Esophagus muscularis mucosa (tissue), 4 donors: ENCODE measurements around the gene CA12. TPM values are rescaled to one million over a fixed set of nuclear protein-coding genes. Genes with fewer than 3 reads are reported as not detected.
A peak's percentile ranks its signal among the peaks of the same experiment; 100 is the strongest.

Experiments
- DNase-seq: peaks from one replicate; pipeline ENCODE4 v3.0.0-alpha.2; 2017; ENCODE audit errors: extremely low spot score
- H3K27ac ChIP-seq, 4 donors: fragments of 200-600 bp; sonication (generic); replicated peaks in 1 of 4; 1 replicate in 3 of 4; 2 replicates in 1 of 4; pipeline ENCODE4 v1.5.1; 2016 to 2019; ENCODE audit warnings: mild to moderate bottlenecking in 1 of 4
- H3K27me3 ChIP-seq, 4 donors: fragments of 200-600 bp; sonication (generic); one replicate each; pipeline versions ENCODE4 v1.5.1 to v1.6.0; 2016 to 2019
- H3K36me3 ChIP-seq, 4 donors: fragments of 200-600 bp; sonication (generic); one replicate each; pipeline ENCODE4 v1.5.1; 2016 to 2019
- H3K4me1 ChIP-seq, 4 donors: fragments of 200-600 bp; sonication (generic); one replicate each; pipeline ENCODE4 v1.5.1; 2016 to 2019
- H3K4me3 ChIP-seq, 4 donors: fragments of 200-600 bp; sonication (generic); 1 replicate in 2 of 4; 2 replicates in 2 of 4; pipeline ENCODE4 v1.5.1; 2016 to 2019; ENCODE audit warnings: mild to moderate bottlenecking in 4 of 4, moderate library complexity in 1 of 4
- H3K9me3 ChIP-seq, 4 donors: fragments of 200-600 bp; sonication (generic); 1 replicate in 3 of 4; 2 replicates in 1 of 4; pipeline ENCODE4 v1.5.1; 2016 to 2019
- CTCF ChIP-seq, 3 experiments: fragments of 200-600 bp in 2 of 3; fragments of 450-650 bp in 1 of 3; sonication (generic) in 2 of 3; IDR thresholded peaks; one replicate each; pipeline ENCODE4 v1.5.1; 2017 to 2019; ENCODE audit warnings: antibody characterized with exemption in 3 of 3, mild to moderate bottlenecking in 2 of 3, moderate library complexity in 1 of 3
- EP300 ChIP-seq: sonication (generic); formaldehyde crosslinking; IDR thresholded peaks from one replicate; pipeline ENCODE4 v1.6.1; 2017; ENCODE audit warnings: antibody characterized with exemption
- POLR2A ChIP-seq: fragments of 450-650 bp; IDR thresholded peaks from one replicate; pipeline ENCODE4 v1.6.1; 2017; ENCODE audit warnings: antibody characterized with exemption, moderate library complexity, mild to moderate bottlenecking, low read depth
- POLR2AphosphoS5 ChIP-seq, 2 donors: sonication (generic); formaldehyde crosslinking; IDR thresholded peaks; one replicate each; pipeline ENCODE4 v1.6.1; 2017; ENCODE audit warnings: antibody characterized with exemption in 2 of 2
- WGBS: methylation state at CpG from one replicate; pipeline ENCODE4 v1.1.5; 2018; 5-methylcytosine and 5-hydroxymethylcytosine counted together
- intact Hi-C: fragments of 100-400 bp; cut with DNase I; formaldehyde crosslinking; loops from one replicate; pipeline ENCODE4 v1.15.1; 2023
- total RNA-seq, 4 donors: library from RNA; depleted of rRNA; stranded (reverse); fragments of >200 nt; gene quantifications; one replicate each; pipeline versions ENCODE4 v1.1.0 to v1.2.1, GENCODE V29; 2016

CA12 gene
- total RNA-seq, 4 donors from 2014 or later: 2.3 to 14.5 (median 6.0) TPM

DNA sequence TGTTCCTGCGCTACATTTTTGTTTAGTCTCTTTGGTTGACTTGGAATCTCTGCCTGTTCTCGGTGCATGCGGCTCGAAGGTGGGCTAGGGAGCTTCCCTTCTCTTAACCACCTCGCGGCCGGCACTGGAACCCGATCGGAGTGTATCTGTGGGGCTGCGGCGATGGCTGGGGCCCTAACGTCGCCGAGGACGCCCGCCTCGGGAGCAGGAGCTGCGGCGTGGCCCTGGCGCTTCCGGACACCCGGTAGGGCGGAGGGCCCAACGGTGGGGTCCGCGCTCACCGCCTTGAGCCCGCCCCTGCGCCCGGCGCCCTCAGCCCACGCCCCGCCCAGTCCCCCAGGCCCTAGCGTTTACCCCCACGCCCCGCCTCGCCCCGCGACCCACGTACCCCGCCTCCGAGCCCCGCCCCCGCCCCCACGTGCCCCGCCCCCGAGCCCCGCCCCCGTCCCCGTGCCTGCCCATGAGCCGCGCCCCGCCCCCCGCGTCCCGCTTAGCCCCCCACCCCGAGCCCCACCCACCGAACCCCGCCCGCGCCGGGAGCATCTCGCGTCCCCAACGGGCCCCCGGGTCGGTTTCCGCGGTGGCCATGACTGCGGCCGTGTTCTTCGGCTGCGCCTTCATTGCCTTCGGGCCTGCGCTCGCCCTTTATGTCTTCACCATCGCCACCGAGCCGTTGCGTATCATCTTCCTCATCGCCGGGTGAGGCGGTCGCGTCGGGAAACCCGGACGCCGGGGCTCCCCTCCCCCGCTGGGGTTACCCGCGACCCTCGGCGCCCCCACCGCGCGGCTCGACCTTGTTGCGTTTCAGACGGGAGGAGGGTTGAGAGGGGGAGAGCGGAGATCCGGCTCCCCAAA, 104.4 kb downstream of the CA12 start, which contains the start of gene APH1B:
Gene APH1B, plus strand, starts transcription at position 568 of the 855 bp plus-strand sequence. Its CDS starts 19 bp downstream, at position 587.
- Histone ChIP-seq H3K27me3 (no peaks in the 10 kb centered on the region), H3K36me3 (peaks cover 0 to 17% (median 6%) of the 10 kb centered on the region in 4 donors), H3K4me1 (peaks cover 5 to 20% (median 15%) of the 10 kb centered on the region in 4 donors), H3K4me3 (peak within 1 kb of the TSS; percentile 70 to 98 (median 94)), H3K9me3 (no peaks in the 10 kb centered on the region), H3K27ac (peak within 1 kb of the TSS; percentile 85 to 94 (median 92))
- TF ChIP-seq POLR2AphosphoS5 (IDR thresholded peaks at IDR 0.05): peak; percentile 32 to 75
- peak; percentile 25 for TF ChIP-seq POLR2A
- TF ChIP-seq EP300: no peak
- peak in 1 of 3 experiments; percentile 5 for TF ChIP-seq CTCF (IDR thresholded peaks at IDR 0.05)
- 2% methylated on average over 27 of the region's 102 CpGs for WGBS
- peak; percentile 97 for DNase-seq
- intact Hi-C loops: loop anchor here (5.0 to 10.0 kb wide), 2 partner anchors 85 to 122 kb away; partner anchors contain the start of gene RPS27L

GRCh38 chr15:63276342-63277037, 105.2 kb downstream of the CA12 start:
- Histone ChIP-seq H3K9me3 (no peaks in the 10 kb centered on the region), H3K27me3 (no peaks in the 10 kb centered on the region), H3K4me3 (peak overlapping the region; percentile 70 to 98 (median 94)), H3K4me1 (peaks cover 5 to 20% (median 15%) of the 10 kb centered on the region in 4 donors), H3K27ac (peak overlapping the region; percentile 85 to 94 (median 92)), H3K36me3 (peaks cover 0 to 17% (median 6%) of the 10 kb centered on the region in 4 donors)
- no peak for TF ChIP-seq POLR2AphosphoS5 (IDR thresholded peaks at IDR 0.05)
- TF ChIP-seq POLR2A: no peak
- TF ChIP-seq CTCF (IDR thresholded peaks at IDR 0.05): no peak
- no peak for TF ChIP-seq EP300
- WGBS: 17% methylated on average over 11 of the region's 11 CpGs
- DNase-seq: no peak
- intact Hi-C loops: loop anchor here (5.0 to 10.0 kb wide), 2 partner anchors 84 to 122 kb away; partner anchors contain the start of gene RPS27L

GRCh38 chr15:63274427-63274826, 107.2 kb downstream of the CA12 start:
- WGBS: 83% methylated on average over 3 of the region's 3 CpGs

More at GRCh38 chr15:63274427-63274826, 107.2 kb downstream of the CA12 start:
- TF ChIP-seq POLR2A: no peak
- no peak for TF ChIP-seq CTCF (IDR thresholded peaks at IDR 0.05)
- TF ChIP-seq POLR2AphosphoS5 (IDR thresholded peaks at IDR 0.05): no peak
- TF ChIP-seq EP300: no peak
- Histone ChIP-seq H3K4me1 (peaks cover 5 to 20% (median 15%) of the 10 kb centered on the region in 4 donors), H3K4me3 (no peak overlapping the region), H3K9me3 (no peaks in the 10 kb centered on the region), H3K27me3 (no peaks in the 10 kb centered on the region), H3K36me3 (no peaks in the 10 kb centered on the region), H3K27ac (no peak overlapping the region)
- no peak for DNase-seq
- intact Hi-C loops: loop anchor here (10.0 kb wide), 1 partner anchor 120 kb away; the partner anchor contains the start of gene RPS27L

Other genes starting within 250 kb of the CA12 start
- gene RPS27L, start 224.4 kb downstream of the CA12 start, total RNA-seq: 100 to 1,000 TPM; 120 to 220 (median 172) TPM
- 10 to 100 TPM; 18.7 to 41.0 (median 35.5) TPM for gene RAB8B, start 192.2 kb downstream of the CA12 start, total RNA-seq
- 1 to 10 TPM; 7.5 to 9.4 (median 8.9) TPM for gene APH1B, start 104.2 kb downstream of the CA12 start, total RNA-seq
- 10 to 100 TPM; 40.1 to 46.5 (median 41.3) TPM for gene USP3, start 122.7 kb upstream of the CA12 start, total RNA-seq
- gene FBXL22, start 215.5 kb upstream of the CA12 start, total RNA-seq: 10 to 100 TPM; 14.4 to 81.6 (median 46.3) TPM